GM12872 (cell line): ENCODE results near the gene CXCL17.

Source experiments
- TF ChIP-seq, protein P1 (sequence below): IDR thresholded peaks from 3 replicates; pipeline ENCODE4 v1.5.1; 2011; ENCODE audit warnings: low read depth, mild to moderate bottlenecking, low read length, moderate library complexity; ENCODE audit not compliant: insufficient read depth

CXCL17 gene

GRCh38 chr19:42421101-42421500, 21.6 kb downstream of the CXCL17 start:
- TF ChIP-seq, protein P1, sequence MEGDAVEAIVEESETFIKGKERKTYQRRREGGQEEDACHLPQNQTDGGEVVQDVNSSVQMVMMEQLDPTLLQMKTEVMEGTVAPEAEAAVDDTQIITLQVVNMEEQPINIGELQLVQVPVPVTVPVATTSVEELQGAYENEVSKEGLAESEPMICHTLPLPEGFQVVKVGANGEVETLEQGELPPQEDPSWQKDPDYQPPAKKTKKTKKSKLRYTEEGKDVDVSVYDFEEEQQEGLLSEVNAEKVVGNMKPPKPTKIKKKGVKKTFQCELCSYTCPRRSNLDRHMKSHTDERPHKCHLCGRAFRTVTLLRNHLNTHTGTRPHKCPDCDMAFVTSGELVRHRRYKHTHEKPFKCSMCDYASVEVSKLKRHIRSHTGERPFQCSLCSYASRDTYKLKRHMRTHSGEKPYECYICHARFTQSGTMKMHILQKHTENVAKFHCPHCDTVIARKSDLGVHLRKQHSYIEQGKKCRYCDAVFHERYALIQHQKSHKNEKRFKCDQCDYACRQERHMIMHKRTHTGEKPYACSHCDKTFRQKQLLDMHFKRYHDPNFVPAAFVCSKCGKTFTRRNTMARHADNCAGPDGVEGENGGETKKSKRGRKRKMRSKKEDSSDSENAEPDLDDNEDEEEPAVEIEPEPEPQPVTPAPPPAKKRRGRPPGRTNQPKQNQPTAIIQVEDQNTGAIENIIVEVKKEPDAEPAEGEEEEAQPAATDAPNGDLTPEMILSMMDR = no peak

GRCh38 chr19:42420055-42420544, 22.6 kb downstream of the CXCL17 start:
- TF ChIP-seq, protein P1 = peak; percentile 99

GRCh38 chr19:42419309-42419708, 23.4 kb downstream of the CXCL17 start:
- TF ChIP-seq, protein P1 = no peak

DNA sequence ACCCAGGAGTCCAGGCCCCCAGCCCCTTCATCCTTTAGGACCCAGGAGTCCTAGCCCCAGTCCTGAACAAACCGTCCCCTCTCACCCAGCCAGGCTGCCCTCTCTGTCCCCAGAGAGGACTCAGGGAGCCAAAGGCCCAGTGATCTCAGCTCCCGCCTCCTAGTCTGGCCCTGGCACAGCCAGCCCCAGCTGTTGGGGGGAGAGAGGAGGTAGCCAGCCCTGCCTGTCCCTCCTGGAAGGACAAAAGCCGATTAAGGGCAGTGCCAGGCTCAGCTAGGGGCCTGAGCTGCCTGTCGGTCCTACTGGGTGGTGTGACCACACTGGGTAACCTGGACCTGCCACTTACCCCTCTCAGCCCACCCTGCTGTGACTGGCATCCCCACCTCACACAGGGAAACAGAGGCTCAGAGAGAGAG, 30.1 kb downstream of the CXCL17 start:
- TF ChIP-seq, protein P1 = no peak

DNA sequence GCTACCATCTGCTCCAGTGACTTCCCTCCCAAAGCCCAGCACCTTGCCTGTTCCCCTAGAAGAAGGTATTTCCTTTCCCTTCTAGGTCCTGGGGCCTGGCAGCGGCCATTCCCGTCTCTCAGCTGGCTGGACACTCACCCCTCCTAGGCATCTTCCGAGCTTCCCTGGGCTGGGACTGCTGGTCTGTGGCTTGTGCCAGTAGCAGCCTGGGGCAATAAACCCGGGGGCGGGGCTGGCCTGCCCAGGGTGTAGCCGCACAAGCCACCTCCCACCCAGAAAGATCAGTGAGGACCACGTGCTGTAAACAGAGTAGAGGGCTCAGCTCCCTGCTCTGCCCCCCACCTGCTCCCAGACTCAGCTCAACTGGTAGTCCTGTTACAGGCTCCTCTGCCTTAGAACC, 30.5 kb downstream of the CXCL17 start:
- TF ChIP-seq, protein P1 = no peak

DNA sequence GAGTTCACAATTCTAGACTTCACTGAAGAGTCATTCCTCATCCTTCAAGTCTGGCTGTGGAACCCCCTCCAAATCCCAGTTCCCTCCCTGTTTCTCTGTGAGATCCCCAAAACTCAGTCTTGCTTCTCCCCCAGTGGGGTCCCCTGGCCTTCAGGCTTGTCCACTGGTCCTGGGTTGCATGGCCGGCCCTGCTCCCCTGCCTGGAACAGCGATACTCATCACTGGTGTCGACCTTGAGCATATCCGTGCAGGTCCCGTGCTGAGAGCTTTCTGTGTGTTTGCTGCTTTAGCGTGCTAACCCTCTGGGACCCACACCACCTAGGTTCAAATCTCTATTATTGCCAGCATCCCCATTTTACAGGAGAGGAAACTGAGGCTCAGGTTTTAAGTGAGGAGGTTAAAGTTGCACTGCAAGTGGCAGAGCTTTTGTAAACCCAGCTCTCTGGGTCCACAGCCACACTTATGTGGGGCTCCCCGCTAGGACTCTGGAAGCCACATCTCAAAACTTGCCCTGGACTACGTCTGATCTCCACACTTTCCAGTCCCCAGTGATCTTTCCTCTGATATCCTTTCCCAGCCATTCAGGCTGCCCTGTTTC, 31.1 kb downstream of the CXCL17 start:
- TF ChIP-seq, protein P1 = no peak

DNA sequence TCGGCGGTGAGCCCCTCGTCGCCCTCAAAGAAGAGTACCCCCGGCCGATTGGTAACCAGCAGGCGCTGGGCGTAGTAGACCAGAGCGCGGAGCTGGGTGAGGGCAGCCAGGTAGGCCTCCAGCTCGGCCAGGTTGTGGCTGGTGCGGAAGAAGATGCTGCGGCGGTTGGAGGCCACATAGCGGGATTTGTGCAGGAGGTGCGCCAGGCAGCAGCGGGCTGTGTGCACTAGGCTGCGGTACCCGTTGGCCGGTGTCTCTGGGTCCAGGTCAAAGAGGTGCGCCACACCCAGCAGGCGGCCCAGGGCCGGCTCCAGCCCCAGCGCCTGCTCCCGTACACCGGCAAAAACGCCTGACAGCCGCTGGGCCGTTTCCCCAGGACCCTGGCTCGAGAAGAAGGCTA, 32.4 kb downstream of the CXCL17 start:
- TF ChIP-seq, protein P1 = no peak

GRCh38 chr19:42409477-42409876, 33.3 kb downstream of the CXCL17 start:
- TF ChIP-seq, protein P1 = no peak
